ENCODE results near the gene CPN1. TPM values are rescaled to one million over a fixed set of nuclear protein-coding genes. Genes with fewer than 3 reads are reported as not detected.

CPN1 gene
- total and polyA plus RNA-seq, 2 of the 8 experiments (the other 6 are each of a cell fraction or from before 2014, with no cell fraction given) = 0.15 to 0.20 TPM

DNA sequence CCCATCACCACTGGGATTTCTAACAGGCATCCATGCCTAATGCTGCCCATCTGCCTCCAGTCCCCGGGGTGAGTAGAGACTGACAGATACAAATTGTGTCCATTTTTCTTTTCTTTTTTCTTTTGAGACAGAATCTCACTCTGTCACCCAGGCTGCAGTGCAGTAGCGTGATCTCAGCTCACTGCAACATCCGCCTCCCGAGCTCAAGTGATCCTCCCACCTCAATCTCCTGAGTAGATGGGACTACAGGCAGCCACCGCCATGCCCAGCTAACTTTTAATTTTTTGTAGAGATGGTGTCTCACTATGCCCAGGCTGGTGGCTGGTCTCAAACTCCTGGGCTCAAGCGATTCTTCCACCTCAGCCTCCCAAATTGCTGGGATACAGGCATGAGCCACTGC, 7.6 kb upstream of the CPN1 start:
- Histone ChIP-seq H3K79me2 (ENCODE audit: control insufficient read depth in 1 of 2, insufficient read depth in 2 of 2, low read length in 2 of 2) (no peaks in the 10 kb centered on the region), H3K18ac (ENCODE audit: extremely low read depth, low read length) (no peak overlapping the region), H3K36me3 (ENCODE audit: control insufficient read depth in 2 of 4, insufficient read depth in 4 of 4, low read length in 3 of 4) (no peaks in the 10 kb centered on the region), H3K27ac (ENCODE audit: low read depth, low read length) (no peak overlapping the region), H2AK5ac (ENCODE audit: low read depth, low read length) (no peak overlapping the region), H2BK5ac (ENCODE audit: low read depth, low read length) (no peak overlapping the region), H3K56ac (replicated peaks; ENCODE audit: insufficient read length, low read depth, low read length) (no peak overlapping the region), H3K23me2 (ENCODE audit: low read depth, low read length) (no peaks in the 10 kb centered on the region), H2AFZ (ENCODE audit: low read length) (no peak overlapping the region), H3K4me3 (ENCODE audit: extremely low read depth in 1 of 4, insufficient read depth in 2 of 4, low read depth in 3 of 4, low read length in 4 of 4) (no peak overlapping the region), H3K9ac (replicated peaks in 1 of 4; ENCODE audit: extremely low read depth in 1 of 4, low read depth in 3 of 4, low read length in 3 of 4) (no peak overlapping the region), H2BK120ac (replicated peaks; ENCODE audit: low read depth, low read length) (no peak overlapping the region), H2BK20ac (ENCODE audit: low read length) (no peak overlapping the region), H3K14ac (ENCODE audit: insufficient read length) (no peak overlapping the region), H3K4ac (replicated peaks; ENCODE audit: insufficient read length, low read depth, low read length) (no peak overlapping the region), H3K23ac (ENCODE audit: insufficient read length) (no peak overlapping the region), H4K5ac (ENCODE audit: insufficient read length, low read depth, low read length) (no peak overlapping the region), H3K79me1 (ENCODE audit: low read depth, low read length) (no peaks in the 10 kb centered on the region), H2BK12ac (ENCODE audit: low read depth, low read length) (no peak overlapping the region), H3K27me3 (replicated peaks in 1 of 4; ENCODE audit: control insufficient read depth in 3 of 4, extremely low read depth in 1 of 4, insufficient read depth in 3 of 4, low read length in 3 of 4) (no peaks in the 10 kb centered on the region), H2BK15ac (ENCODE audit: low read length) (no peak overlapping the region), H4K20me1 (replicated peaks in 1 of 2; ENCODE audit: control insufficient read depth in 1 of 2, insufficient read depth in 2 of 2, low read length in 2 of 2) (no peaks in the 10 kb centered on the region), H4K91ac (replicated peaks; ENCODE audit: insufficient read length, low read length) (no peak overlapping the region), H3K4me2 (ENCODE audit: insufficient read depth in 1 of 2, low read depth in 2 of 2, low read length in 2 of 2) (no peak overlapping the region), H3K9me3 (ENCODE audit: insufficient read depth in 2 of 2, low read depth in 1 of 2, low read length in 1 of 2) (peaks cover 5 to 7% of the 10 kb centered on the region in 2 experiments; a peak in 3 of 4 replicates), H4K8ac (ENCODE audit: extremely low read depth, insufficient read depth, low read length) (no peak overlapping the region), H3K4me1 (replicated peaks in 1 of 4; ENCODE audit: control insufficient read depth in 3 of 4, insufficient read depth in 4 of 4, low read length in 3 of 4) (no peaks in the 10 kb centered on the region)
- CTCF ChIA-PET (ENCODE audit: partially characterized antibody) = interaction anchor here (1.7 to 2.5 kb wide), 2 partner anchors 10 to 44 kb away, joined by 3 to 6 read pairs; no protein-coding TSS in a partner anchor
- POLR2A ChIA-PET (ENCODE audit: partially characterized antibody) = no interaction called here
- no peak for FAIRE-seq
- no peak for DNase-seq (ENCODE audit: low read depth in 1 of 2, low spot score in 2 of 2)
- WGBS, 2 experiments (ENCODE audit: extremely low coverage in 1 of 2, insufficient coverage in 1 of 2, insufficient read length in 1 of 2, insufficient replicate concordance in 2 of 2, low coverage in 1 of 2, low lambda C conversion rate in 2 of 2, missing lambda C conversion rate in 1 of 2) = 97% methylated on average over 6 of the region's 6 CpGs; no CpG with 5 or more reads in 1 of the 2 experiments
- TF ChIP-seq BCL11A (IDR thresholded peaks at IDR 0.05; ENCODE audit: low read depth in 2 of 2, low read length in 2 of 2) (no peak), CBX8 (IDR thresholded peaks at IDR 0.05; ENCODE audit: borderline replicate concordance, low read depth, low read length) (no peak), BRCA1 (IDR thresholded peaks at IDR 0.05; ENCODE audit: low read depth, low read length) (no peak), SIN3A (conservative IDR thresholded peaks at IDR 0.05 in 1 of 2, IDR thresholded peaks at IDR 0.05 in 1 of 2; ENCODE audit: low read depth in 1 of 2, low read length in 2 of 2) (no peak), RBBP5 (IDR thresholded peaks at IDR 0.05; ENCODE audit: borderline replicate concordance, low read depth, low read length) (no peak), NRF1 (IDR thresholded peaks at IDR 0.05; ENCODE audit: low read depth, low read length) (no peak), POLR2A (IDR thresholded peaks at IDR 0.05; ENCODE audit: control extremely low read depth in 1 of 2, low read depth in 2 of 2, low read length in 2 of 2) (no peak), CREB1 (IDR thresholded peaks at IDR 0.05) (no peak), EZH2 (IDR thresholded peaks at IDR 0.05; ENCODE audit: low read depth, low read length, severe bottlenecking) (no peak)
- TF ChIP-seq, protein P1, sequence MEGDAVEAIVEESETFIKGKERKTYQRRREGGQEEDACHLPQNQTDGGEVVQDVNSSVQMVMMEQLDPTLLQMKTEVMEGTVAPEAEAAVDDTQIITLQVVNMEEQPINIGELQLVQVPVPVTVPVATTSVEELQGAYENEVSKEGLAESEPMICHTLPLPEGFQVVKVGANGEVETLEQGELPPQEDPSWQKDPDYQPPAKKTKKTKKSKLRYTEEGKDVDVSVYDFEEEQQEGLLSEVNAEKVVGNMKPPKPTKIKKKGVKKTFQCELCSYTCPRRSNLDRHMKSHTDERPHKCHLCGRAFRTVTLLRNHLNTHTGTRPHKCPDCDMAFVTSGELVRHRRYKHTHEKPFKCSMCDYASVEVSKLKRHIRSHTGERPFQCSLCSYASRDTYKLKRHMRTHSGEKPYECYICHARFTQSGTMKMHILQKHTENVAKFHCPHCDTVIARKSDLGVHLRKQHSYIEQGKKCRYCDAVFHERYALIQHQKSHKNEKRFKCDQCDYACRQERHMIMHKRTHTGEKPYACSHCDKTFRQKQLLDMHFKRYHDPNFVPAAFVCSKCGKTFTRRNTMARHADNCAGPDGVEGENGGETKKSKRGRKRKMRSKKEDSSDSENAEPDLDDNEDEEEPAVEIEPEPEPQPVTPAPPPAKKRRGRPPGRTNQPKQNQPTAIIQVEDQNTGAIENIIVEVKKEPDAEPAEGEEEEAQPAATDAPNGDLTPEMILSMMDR (IDR thresholded peaks at IDR 0.05; ENCODE audit: control extremely low read depth in 1 of 3, insufficient read depth in 1 of 3, low read depth in 1 of 3, low read length in 3 of 3) = no peak
